Activated CD8-positive, alpha-beta T cell treated with anti-CD3 and anti-CD28 coated beads, Interleukin-2, amount 10 ng/mL, durations not matched to agents 7 days and 5 days (primary cell): ENCODE results near the gene SLC7A8. TPM values are rescaled to one million over a fixed set of nuclear protein-coding genes. Genes with fewer than 3 reads are reported as not detected.
A peak's percentile ranks its signal among the peaks of the same experiment; 100 is the strongest.

Experiments
- ATAC-seq: fragments of 150-1000 bp; cut with Tn5 transposase; one replicate; pipeline ENCODE4 v1.10.0; 2021; ENCODE audit warnings: moderate library complexity
- CTCF ChIA-PET: fragments of 350-600 bp; sonication (Branson Sonifier 250); formaldehyde crosslinking; loops from one replicate; lab custom pipeline; 2021; ENCODE audit warnings: antibody characterized with exemption; lab: Charles Lee
- POLR2A ChIA-PET: fragments of 350-600 bp; sonication (Branson Sonifier 250); formaldehyde crosslinking; loops from one replicate; lab custom pipeline; 2021; ENCODE audit warnings: antibody characterized with exemption; lab: Charles Lee
- DNase-seq: peaks from one replicate; pipeline ENCODE4 v3.0.0-alpha.2; 2020
- H3K27ac Mint-ChIP-seq: one replicate; pipeline ENCODE4 v1.8.0; 2021; ENCODE audit warnings: mild to moderate bottlenecking, mixed read lengths
- H3K27me3 Mint-ChIP-seq: one replicate; pipeline ENCODE4 v1.8.0; 2021; ENCODE audit warnings: low read depth, mixed read lengths
- H3K36me3 Mint-ChIP-seq: one replicate; pipeline ENCODE4 v1.8.0; 2021; ENCODE audit warnings: low read depth, mixed read lengths
- H3K4me1 Mint-ChIP-seq: one replicate; pipeline ENCODE4 v1.8.0; 2021; ENCODE audit warnings: low read depth, mixed read lengths
- H3K4me3 Mint-ChIP-seq: one replicate; pipeline ENCODE4 v1.8.0; 2021; ENCODE audit warnings: mild to moderate bottlenecking, mixed read lengths
- H3K9me3 Mint-ChIP-seq: one replicate; pipeline ENCODE4 v1.8.0; 2022; ENCODE audit warnings: mixed read lengths; ENCODE audit not compliant: insufficient read depth
- total RNA-seq, 2 experiments: library from RNA; stranded (reverse); gene quantifications; one replicate each; pipeline ENCODE4 v1.2.3, GENCODE V29; 2021

SLC7A8 gene
- total RNA-seq, 2 experiments from 2014 or later, result 0.24 to 0.57 TPM

GRCh38 chr14:23182372-23183157 lies 895 bp downstream of the SLC7A8 start:
- Mint-ChIP-seq H3K36me3 (no peaks in the 10 kb centered on the region), H3K9me3 (no peaks in the 10 kb centered on the region), H3K4me1 (no peaks in the 10 kb centered on the region), H3K4me3 (no peak overlapping the region), H3K27me3 (peaks cover 30% of the 10 kb centered on the region), H3K27ac (no peak overlapping the region)
- CTCF ChIA-PET, result interaction anchor here (0.9 to 21.0 kb wide), 5 partner anchors 8 to 114 kb away, joined by 4 to 378 read pairs (median 5); partner anchors contain the start of genes ACIN1, C14orf119 and CEBPE
- DNase-seq, result peak; percentile 40
- peak; percentile 75 for ATAC-seq
- POLR2A ChIA-PET, result interaction anchor here (0.9 to 1.9 kb wide), 2 partner anchors 56 to 87 kb away, joined by 3 to 4 read pairs; partner anchors contain the start of genes ACIN1 and C14orf119

GRCh38 chr14:23181946-23182345 lies 1.5 kb downstream of the SLC7A8 start:
- Mint-ChIP-seq H3K27me3 (peaks cover 27% of the 10 kb centered on the region), H3K9me3 (no peaks in the 10 kb centered on the region), H3K4me3 (no peak overlapping the region), H3K4me1 (no peaks in the 10 kb centered on the region), H3K36me3 (no peaks in the 10 kb centered on the region), H3K27ac (no peak overlapping the region)
- CTCF ChIA-PET, result interaction anchor here (0.9 to 21.0 kb wide), 5 partner anchors 9 to 113 kb away, joined by 4 to 378 read pairs (median 5); partner anchors contain the start of genes ACIN1, C14orf119 and CEBPE
- ATAC-seq (no peak), DNase-seq (no peak)
- POLR2A ChIA-PET, result interaction anchor here (0.9 to 1.9 kb wide), 2 partner anchors 55 to 86 kb away, joined by 3 to 4 read pairs; partner anchors contain the start of genes ACIN1 and C14orf119

- no peak overlapping the region for H3K27ac Mint-ChIP-seq
- POLR2A ChIA-PET, result interaction anchor here (0.9 to 1.9 kb wide), 2 partner anchors 54 to 86 kb away, joined by 3 to 4 read pairs; partner anchors contain the start of genes ACIN1 and C14orf119
- CTCF ChIA-PET, result interaction anchor here (0.9 to 21.0 kb wide), 5 partner anchors 9 to 113 kb away, joined by 4 to 378 read pairs (median 5); partner anchors contain the start of genes ACIN1, C14orf119 and CEBPE
- H3K36me3 Mint-ChIP-seq, result no peaks in the 10 kb centered on the region
- DNase-seq, result no peak
- H3K4me3 Mint-ChIP-seq, result no peak overlapping the region
- H3K27me3 Mint-ChIP-seq, result peaks cover 27% of the 10 kb centered on the region
- H3K9me3 Mint-ChIP-seq, result no peaks in the 10 kb centered on the region
- no peaks in the 10 kb centered on the region for H3K4me1 Mint-ChIP-seq
- no peak for ATAC-seq
These were observed 2.0 kb downstream of the SLC7A8 start for GRCh38 chr14:23181453-23181852.

GRCh38 chr14:23177181-23177580 lies 6.3 kb downstream of the SLC7A8 start:
- ATAC-seq (no peak), DNase-seq (no peak)
- H3K36me3 Mint-ChIP-seq, result no peaks in the 10 kb centered on the region
- H3K4me3 Mint-ChIP-seq, result no peak overlapping the region
- CTCF ChIA-PET, result interaction anchor here (0.6 to 21.0 kb wide), 7 partner anchors 10 to 601 kb away, joined by 3 to 378 read pairs (median 11); partner anchors contain the start of genes ACIN1, C14orf119 and CEBPE
- POLR2A ChIA-PET, result interaction anchor here (0.8 kb wide), 1 partner anchor 31 kb away, joined by 3 read pairs; no protein-coding TSS in a partner anchor
- no peaks in the 10 kb centered on the region for H3K9me3 Mint-ChIP-seq
- peaks cover 21% of the 10 kb centered on the region for H3K27me3 Mint-ChIP-seq
- peaks cover 4% of the 10 kb centered on the region for H3K4me1 Mint-ChIP-seq
- no peak overlapping the region for H3K27ac Mint-ChIP-seq

GRCh38 chr14:23175823-23176222 lies 7.6 kb downstream of the SLC7A8 start:
- H3K4me1 Mint-ChIP-seq, result peaks cover 4% of the 10 kb centered on the region
- peaks cover 11% of the 10 kb centered on the region for H3K27me3 Mint-ChIP-seq
- ChIA-PET POLR2A (no interaction called here), CTCF (interaction anchor here (2.0 to 21.0 kb wide), 4 partner anchors 11 to 81 kb away, joined by 5 to 378 read pairs (median 25); partner anchors contain the start of genes ACIN1, C14orf119 and CEBPE)
- ATAC-seq (no peak), DNase-seq (no peak)
- H3K36me3 Mint-ChIP-seq, result no peaks in the 10 kb centered on the region
- H3K4me3 Mint-ChIP-seq, result no peak overlapping the region
- H3K9me3 Mint-ChIP-seq, result no peaks in the 10 kb centered on the region
- H3K27ac Mint-ChIP-seq, result no peak overlapping the region

- POLR2A ChIA-PET, result no interaction called here
- no peak overlapping the region for H3K4me3 Mint-ChIP-seq
- no peak overlapping the region for H3K27ac Mint-ChIP-seq
- H3K9me3 Mint-ChIP-seq, result no peaks in the 10 kb centered on the region
- H3K4me1 Mint-ChIP-seq, result peaks cover 4% of the 10 kb centered on the region
- DNase-seq, result no peak
- no peak for ATAC-seq
- H3K36me3 Mint-ChIP-seq, result no peaks in the 10 kb centered on the region
- CTCF ChIA-PET, result interaction anchor here (1.3 to 21.0 kb wide), 3 partner anchors 12 to 54 kb away, joined by 8 to 378 read pairs (median 22); partner anchors contain the start of gene CEBPE
- peaks cover 7% of the 10 kb centered on the region for H3K27me3 Mint-ChIP-seq
These were observed 8.9 kb downstream of the SLC7A8 start for GRCh38 chr14:23174296-23175184.

GRCh38 chr14:23173796-23174195 lies 9.7 kb downstream of the SLC7A8 start:
- CTCF ChIA-PET, result interaction anchor here (1.3 to 21.0 kb wide), 4 partner anchors 11 to 105 kb away, joined by 4 to 378 read pairs (median 15); partner anchors contain the start of gene CEBPE
- Mint-ChIP-seq H3K27me3 (peaks cover 4% of the 10 kb centered on the region), H3K4me3 (no peak overlapping the region), H3K27ac (no peak overlapping the region), H3K9me3 (no peaks in the 10 kb centered on the region), H3K4me1 (peaks cover 4% of the 10 kb centered on the region), H3K36me3 (no peaks in the 10 kb centered on the region)
- ATAC-seq, result no peak
- POLR2A ChIA-PET, result no interaction called here
- no peak for DNase-seq

- ChIA-PET CTCF (interaction anchor here (1.3 to 21.0 kb wide), 3 partner anchors 14 to 104 kb away, joined by 4 to 378 read pairs (median 9); partner anchors contain the start of gene CEBPE), POLR2A (interaction anchor here (0.6 kb wide), 1 partner anchor 53 kb away, joined by 3 read pairs; no protein-coding TSS in a partner anchor)
- Mint-ChIP-seq H3K27ac (no peak overlapping the region), H3K9me3 (no peaks in the 10 kb centered on the region), H3K4me3 (no peak overlapping the region), H3K4me1 (peaks cover 4% of the 10 kb centered on the region), H3K36me3 (no peaks in the 10 kb centered on the region), H3K27me3 (peaks cover under 1% of the 10 kb centered on the region)
- DNase-seq (no peak), ATAC-seq (no peak)
These were observed 10.4 kb downstream of the SLC7A8 start for GRCh38 chr14:23173031-23173430.

- H3K9me3 Mint-ChIP-seq, result no peaks in the 10 kb centered on the region
- no peaks in the 10 kb centered on the region for H3K27me3 Mint-ChIP-seq
- ChIA-PET CTCF (interaction anchor here (1.3 to 21.0 kb wide), 3 partner anchors 14 to 104 kb away, joined by 4 to 378 read pairs (median 9); partner anchors contain the start of gene CEBPE), POLR2A (interaction anchor here (0.6 kb wide), 1 partner anchor 52 kb away, joined by 3 read pairs; no protein-coding TSS in a partner anchor)
- no peak overlapping the region for H3K4me3 Mint-ChIP-seq
- H3K27ac Mint-ChIP-seq, result no peak overlapping the region
- H3K36me3 Mint-ChIP-seq, result no peaks in the 10 kb centered on the region
- DNase-seq (no peak), ATAC-seq (peak; percentile 67)
- peaks cover 4% of the 10 kb centered on the region for H3K4me1 Mint-ChIP-seq
These were observed 10.9 kb downstream of the SLC7A8 start for GRCh38 chr14:23172574-23172973.

GRCh38 chr14:23172096-23172495 lies 11.4 kb downstream of the SLC7A8 start:
- POLR2A ChIA-PET, result no interaction called here
- DNase-seq (no peak), ATAC-seq (no peak)
- H3K27ac Mint-ChIP-seq, result no peak overlapping the region
- H3K4me3 Mint-ChIP-seq, result no peak overlapping the region
- no peaks in the 10 kb centered on the region for H3K36me3 Mint-ChIP-seq
- H3K4me1 Mint-ChIP-seq, result peaks cover 4% of the 10 kb centered on the region
- no peaks in the 10 kb centered on the region for H3K27me3 Mint-ChIP-seq
- H3K9me3 Mint-ChIP-seq, result no peaks in the 10 kb centered on the region
- CTCF ChIA-PET, result interaction anchor here (1.8 to 21.0 kb wide), 2 partner anchors 15 to 52 kb away, joined by 9 to 378 read pairs; partner anchors contain the start of gene CEBPE
